ENCODE data around the gene TRMU.
A peak's percentile ranks its signal among the peaks of the same experiment; 100 is the strongest.

TRMU gene

GRCh38 chr22:46338636-46339035 is 3.1 kb downstream of the TRMU start:
- DNase-seq: no peak

GRCh38 chr22:46339956-46340355 is 4.4 kb downstream of the TRMU start:
- DNase-seq: no peak

GRCh38 chr22:46340676-46341075 is 5.2 kb downstream of the TRMU start:
- no peak for DNase-seq

GRCh38 chr22:46346680-46347405 is 11.3 kb downstream of the TRMU start:
- no peak for DNase-seq

- DNase-seq: no peak
These were observed 12.1 kb downstream of the TRMU start for GRCh38 chr22:46347646-46348045.

- no peak for DNase-seq
These were observed 12.7 kb downstream of the TRMU start for GRCh38 chr22:46348099-46348695.

- no peak for DNase-seq
These were observed 13.7 kb downstream of the TRMU start for GRCh38 chr22:46349238-46349637.

GRCh38 chr22:46349681-46350080 is 14.2 kb downstream of the TRMU start:
- DNase-seq: no peak

GRCh38 chr22:46350121-46350520 is 14.6 kb downstream of the TRMU start:
- no peak for DNase-seq

GRCh38 chr22:46350646-46351045 is 15.1 kb downstream of the TRMU start:
- no peak for DNase-seq

GRCh38 chr22:46351131-46351735 is 15.7 kb downstream of the TRMU start:
- no peak for DNase-seq

GRCh38 chr22:46351767-46352166 is 16.3 kb downstream of the TRMU start:
- no peak for DNase-seq

- no peak for DNase-seq
These were observed 16.8 kb downstream of the TRMU start for GRCh38 chr22:46352276-46352675.

GRCh38 chr22:46352691-46353386 is 17.3 kb downstream of the TRMU start:
- DNase-seq: no peak

- DNase-seq: no peak
These were observed 18.1 kb downstream of the TRMU start for GRCh38 chr22:46353483-46354105.

- no peak for DNase-seq
These were observed 18.9 kb downstream of the TRMU start for GRCh38 chr22:46354176-46354992.

GRCh38 chr22:46354993-46355305 is 19.4 kb downstream of the TRMU start:
- no peak for DNase-seq

GRCh38 chr22:46355369-46355995 is 20.0 kb downstream of the TRMU start:
- DNase-seq: peak; percentile 82

GRCh38 chr22:46355996-46356471 is 20.5 kb downstream of the TRMU start:
- DNase-seq: no peak

GRCh38 chr22:46356496-46357480 is 21.3 kb downstream of the TRMU start:
- DNase-seq: no peak
